Measurements from ENCODE around the gene BANP. TPM values are rescaled to one million over a fixed set of nuclear protein-coding genes. Genes with fewer than 3 reads are reported as not detected.
"Not testable (repeated sequence)": the region's sequence is repeated elsewhere in the genome, so short reads cannot be mapped to it uniquely, and the experiment has no call there.

BANP gene
- total and polyA plus RNA-seq, 2 of the 8 experiments (the other 6 are each of a cell fraction or from before 2014, with no cell fraction given), result 25.8 to 39.8 TPM

DNA sequence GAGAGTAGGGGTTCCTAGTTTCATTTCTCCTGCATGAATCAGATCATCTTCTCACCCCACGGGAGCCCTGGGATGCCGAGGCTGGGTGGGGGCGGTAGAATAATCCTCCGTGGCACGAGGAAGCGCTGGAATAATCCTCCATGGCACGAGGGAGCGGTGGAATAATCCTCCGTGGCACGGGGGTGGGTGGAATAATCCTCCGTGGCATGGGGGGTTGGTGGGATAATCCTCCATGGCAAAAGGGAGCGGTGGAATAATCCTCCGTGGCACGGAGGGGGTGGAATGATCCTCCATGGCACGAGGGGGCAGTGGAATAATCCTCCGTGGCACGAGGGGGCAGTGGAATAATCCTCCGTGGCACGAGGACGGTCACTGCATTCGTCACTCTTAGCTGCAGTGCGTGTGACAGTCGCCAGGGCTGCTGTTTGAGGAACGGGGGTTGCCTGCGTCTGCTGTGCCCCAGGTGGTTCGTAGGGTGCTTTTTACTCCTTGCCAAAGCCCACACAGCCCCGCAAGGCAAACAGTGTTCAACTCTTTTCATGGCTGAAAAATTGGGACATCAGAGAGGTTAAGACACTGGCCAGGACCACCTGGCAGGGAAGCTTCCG lies 152.5 kb downstream of the BANP start:
- no peak for TF ChIP-seq GABPA (IDR thresholded peaks at IDR 0.05; ENCODE audit: borderline replicate concordance, insufficient read depth, low read length)
- Histone ChIP-seq H3K23me2 (ENCODE audit: low read depth, low read length) (no peaks in the 10 kb centered on the region), H3K4me3 (ENCODE audit: extremely low read depth in 1 of 4, insufficient read depth in 2 of 4, low read depth in 3 of 4, low read length in 4 of 4) (no peak overlapping the region), H4K91ac (replicated peaks; ENCODE audit: insufficient read length, low read length) (no peak overlapping the region), H4K5ac (ENCODE audit: insufficient read length, low read depth, low read length) (no peak overlapping the region), H3K36me3 (ENCODE audit: control insufficient read depth in 2 of 4, insufficient read depth in 4 of 4, low read length in 3 of 4) (no peaks in the 10 kb centered on the region), H2BK120ac (replicated peaks; ENCODE audit: low read depth, low read length) (no peak overlapping the region), H2BK15ac (ENCODE audit: low read length) (no peak overlapping the region), H3K79me1 (ENCODE audit: low read depth, low read length) (no peaks in the 10 kb centered on the region), H3K27ac (ENCODE audit: low read depth, low read length) (no peak overlapping the region; the same call in 1 of the 2 replicates), H4K8ac (ENCODE audit: extremely low read depth, insufficient read depth, low read length) (no peak overlapping the region), H3K79me2 (ENCODE audit: control insufficient read depth in 1 of 2, insufficient read depth in 2 of 2, low read length in 2 of 2) (no peaks in the 10 kb centered on the region), H3K9me3 (ENCODE audit: insufficient read depth in 2 of 2, low read depth in 1 of 2, low read length in 1 of 2) (no peaks in the 10 kb centered on the region; a peak in 1 of 4 replicates), H3K14ac (ENCODE audit: insufficient read length) (no peak overlapping the region), H2BK20ac (ENCODE audit: low read length) (no peak overlapping the region), H4K20me1 (replicated peaks in 1 of 2; ENCODE audit: control insufficient read depth in 1 of 2, insufficient read depth in 2 of 2, low read length in 2 of 2) (no peaks in the 10 kb centered on the region), H3K18ac (ENCODE audit: extremely low read depth, low read length) (no peak overlapping the region), H2BK5ac (ENCODE audit: low read depth, low read length) (no peak overlapping the region), H3K4me1 (replicated peaks in 1 of 4; ENCODE audit: control insufficient read depth in 3 of 4, insufficient read depth in 4 of 4, low read length in 3 of 4) (no peaks in the 10 kb centered on the region; a peak in 1 of 7 replicates), H3K56ac (replicated peaks; ENCODE audit: insufficient read length, low read depth, low read length) (no peak overlapping the region), H2BK12ac (ENCODE audit: low read depth, low read length) (no peak overlapping the region), H3K4ac (replicated peaks; ENCODE audit: insufficient read length, low read depth, low read length) (no peak overlapping the region), H2AK5ac (ENCODE audit: low read depth, low read length) (no peak overlapping the region), H3K9ac (replicated peaks in 1 of 4; ENCODE audit: extremely low read depth in 1 of 4, low read depth in 3 of 4, low read length in 3 of 4) (no peak overlapping the region), H2AFZ (ENCODE audit: low read length) (no peak overlapping the region), H3K23ac (ENCODE audit: insufficient read length) (no peak overlapping the region), H3K4me2 (ENCODE audit: insufficient read depth in 1 of 2, low read depth in 2 of 2, low read length in 2 of 2) (no peak overlapping the region), H3K27me3 (replicated peaks in 1 of 4; ENCODE audit: control insufficient read depth in 3 of 4, extremely low read depth in 1 of 4, insufficient read depth in 3 of 4, low read length in 3 of 4) (no peaks in the 10 kb centered on the region)
- FAIRE-seq (no peak), DNase-seq (ENCODE audit: low read depth in 1 of 2, low spot score in 2 of 2) (no peak)
- ChIA-PET POLR2A (ENCODE audit: partially characterized antibody) (no interaction called here), CTCF (ENCODE audit: partially characterized antibody) (no interaction called here)
- WGBS, 2 experiments (ENCODE audit: extremely low coverage in 1 of 2, insufficient coverage in 1 of 2, insufficient read length in 1 of 2, insufficient replicate concordance in 2 of 2, low coverage in 1 of 2, low lambda C conversion rate in 2 of 2, missing lambda C conversion rate in 1 of 2), result 93% methylated on average over 9 of the region's 28 CpGs; no CpG with 5 or more reads in 1 of the 2 experiments

GRCh38 chr16:88104363-88104762 lies 153.1 kb downstream of the BANP start:
- H3K18ac ChIP-seq (ENCODE audit: extremely low read depth, low read length); H3K9me3 ChIP-seq (ENCODE audit: insufficient read depth in 2 of 2, low read depth in 1 of 2, low read length in 1 of 2); H3K4me1 ChIP-seq (replicated peaks in 1 of 4; ENCODE audit: control insufficient read depth in 3 of 4, insufficient read depth in 4 of 4, low read length in 3 of 4); H4K8ac ChIP-seq (ENCODE audit: extremely low read depth, insufficient read depth, low read length); H3K79me1 ChIP-seq (ENCODE audit: low read depth, low read length); H4K5ac ChIP-seq (ENCODE audit: insufficient read length, low read depth, low read length); H2BK20ac ChIP-seq (ENCODE audit: low read length); H3K23ac ChIP-seq (ENCODE audit: insufficient read length); H3K4me3 ChIP-seq (ENCODE audit: extremely low read depth in 1 of 4, insufficient read depth in 2 of 4, low read depth in 3 of 4, low read length in 4 of 4); H2BK15ac ChIP-seq (ENCODE audit: low read length); H3K79me2 ChIP-seq (ENCODE audit: control insufficient read depth in 1 of 2, insufficient read depth in 2 of 2, low read length in 2 of 2); H3K4ac ChIP-seq (replicated peaks; ENCODE audit: insufficient read length, low read depth, low read length); H2AFZ ChIP-seq (ENCODE audit: low read length); H2AK5ac ChIP-seq (ENCODE audit: low read depth, low read length); H2BK12ac ChIP-seq (ENCODE audit: low read depth, low read length); H3K9ac ChIP-seq (replicated peaks in 1 of 4; ENCODE audit: extremely low read depth in 1 of 4, low read depth in 3 of 4, low read length in 3 of 4); H3K56ac ChIP-seq (replicated peaks; ENCODE audit: insufficient read length, low read depth, low read length); DNase-seq (ENCODE audit: low read depth in 1 of 2, low spot score in 2 of 2); H3K27me3 ChIP-seq (replicated peaks in 1 of 4; ENCODE audit: control insufficient read depth in 3 of 4, extremely low read depth in 1 of 4, insufficient read depth in 3 of 4, low read length in 3 of 4); H3K23me2 ChIP-seq (ENCODE audit: low read depth, low read length); CTCF ChIA-PET (ENCODE audit: partially characterized antibody); H4K91ac ChIP-seq (replicated peaks; ENCODE audit: insufficient read length, low read length); H3K4me2 ChIP-seq (ENCODE audit: insufficient read depth in 1 of 2, low read depth in 2 of 2, low read length in 2 of 2); POLR2A ChIA-PET (ENCODE audit: partially characterized antibody); H4K20me1 ChIP-seq (replicated peaks in 1 of 2; ENCODE audit: control insufficient read depth in 1 of 2, insufficient read depth in 2 of 2, low read length in 2 of 2); FAIRE-seq; H3K27ac ChIP-seq (ENCODE audit: low read depth, low read length); H3K36me3 ChIP-seq (ENCODE audit: control insufficient read depth in 2 of 4, insufficient read depth in 4 of 4, low read length in 3 of 4); H3K14ac ChIP-seq (ENCODE audit: insufficient read length); H2BK120ac ChIP-seq (replicated peaks; ENCODE audit: low read depth, low read length); H2BK5ac ChIP-seq (ENCODE audit: low read depth, low read length): not testable (repeated sequence)
- 95% methylated on average over 17 of the region's 17 CpGs; no CpG with 5 or more reads in 1 of the 2 experiments for WGBS, 2 experiments (ENCODE audit: extremely low coverage in 1 of 2, insufficient coverage in 1 of 2, insufficient read length in 1 of 2, insufficient replicate concordance in 2 of 2, low coverage in 1 of 2, low lambda C conversion rate in 2 of 2, missing lambda C conversion rate in 1 of 2)
